IPS-NIHi7 (cell line): ENCODE measurements around the gene NR3C2.
"Not testable (repeated sequence)": the region's sequence is repeated elsewhere in the genome, so short reads cannot be mapped to it uniquely, and the experiment has no call there.

Source experiments
- DNase-seq: peaks from one replicate; pipeline ENCODE4 v3.0.0; 2012; ENCODE audit warnings: mixed read lengths; ENCODE audit errors: extremely low spot score

The NR3C2 gene

DNA sequence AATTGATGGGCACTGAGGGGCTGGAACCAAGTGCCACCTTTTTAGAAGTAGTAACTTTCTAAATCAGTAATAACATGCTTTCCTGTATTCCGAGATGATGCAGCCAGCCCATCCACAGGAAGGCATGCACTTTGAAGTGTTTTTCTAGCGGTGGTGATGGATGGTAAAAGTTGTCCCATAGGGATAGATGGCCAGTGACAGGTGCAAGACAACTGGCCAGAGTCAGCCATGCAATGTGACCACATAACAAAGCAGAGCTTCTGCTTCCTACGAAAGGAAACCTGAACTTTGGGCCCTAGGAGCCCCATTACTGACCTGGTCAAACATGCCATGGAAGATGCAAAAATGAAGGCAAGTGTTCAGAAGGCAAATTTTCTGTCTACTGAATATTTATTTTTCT lies 72.3 kb downstream of the NR3C2 start:
- no peak for DNase-seq

DNA sequence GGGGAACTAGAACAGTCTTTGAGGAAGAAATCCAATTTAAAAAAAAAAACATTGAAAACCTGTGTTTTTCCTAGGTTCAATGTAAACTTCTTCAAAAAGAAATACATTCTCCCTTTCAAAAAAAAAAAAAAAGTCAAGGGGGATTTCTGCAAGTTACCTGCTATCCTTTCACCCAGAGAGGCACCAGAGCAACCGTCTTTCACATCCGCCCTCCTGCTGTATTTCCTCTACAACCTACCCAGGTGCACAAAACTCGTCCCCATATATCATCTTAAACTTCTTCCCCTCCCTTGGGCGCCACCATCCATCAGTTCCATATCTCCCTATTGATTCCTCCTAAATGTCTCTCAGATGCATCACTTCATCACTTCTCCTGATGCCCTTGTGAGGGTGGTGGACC lies 74.5 kb downstream of the NR3C2 start:
- no peak for DNase-seq

GRCh38 chr4:148366251-148366650 lies 76.0 kb downstream of the NR3C2 start:
- no peak for DNase-seq

GRCh38 chr4:148364525-148364924 lies 77.7 kb downstream of the NR3C2 start:
- DNase-seq = no peak

- DNase-seq = no peak
Observed at GRCh38 chr4:148359769-148360168, 82.4 kb downstream of the NR3C2 start.

- no peak for DNase-seq
Observed at GRCh38 chr4:148355442-148356123, 86.6 kb downstream of the NR3C2 start.

- DNase-seq = no peak
Observed at GRCh38 chr4:148354186-148354585, 88.0 kb downstream of the NR3C2 start.

DNA sequence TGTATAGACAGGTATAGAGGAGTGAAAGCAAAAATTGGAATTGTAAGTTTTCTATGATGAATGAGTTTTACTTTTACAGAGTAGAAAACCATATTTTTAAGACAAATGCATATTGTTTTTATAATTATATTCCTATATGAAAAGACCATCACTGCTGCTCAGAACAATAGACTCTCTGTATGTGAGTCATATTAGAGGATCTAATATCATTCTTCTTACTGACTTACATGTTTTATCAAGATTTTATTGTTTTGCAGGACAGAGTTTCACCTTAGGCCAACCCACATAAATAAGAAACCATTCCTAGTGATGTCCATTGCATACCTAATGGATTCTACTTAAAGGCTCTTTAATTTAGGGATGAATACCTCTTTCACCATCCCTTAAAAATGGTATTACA lies 88.6 kb downstream of the NR3C2 start:
- no peak for DNase-seq

DNA sequence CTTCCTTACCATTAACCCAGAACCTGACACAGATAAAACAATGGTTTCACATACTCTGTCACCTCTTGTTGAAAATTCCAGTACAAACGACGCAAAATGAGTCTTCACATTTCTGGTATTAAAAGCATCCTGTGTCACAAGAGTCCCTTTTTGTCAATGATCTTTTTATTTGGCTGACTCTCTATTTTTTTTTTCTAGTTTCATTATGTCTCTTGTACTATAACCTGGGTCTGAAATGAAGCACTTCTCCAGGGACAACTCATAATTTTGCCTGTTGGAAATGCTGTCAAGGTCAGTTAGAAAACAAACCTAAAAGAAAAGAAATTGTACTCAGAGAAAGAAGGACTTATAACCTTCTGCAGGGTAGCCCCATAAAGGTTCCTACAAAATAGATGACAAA lies 93.1 kb downstream of the NR3C2 start:
- DNase-seq = no peak

- DNase-seq = no peak
Observed at GRCh38 chr4:148346657-148347056, 95.6 kb downstream of the NR3C2 start.

DNA sequence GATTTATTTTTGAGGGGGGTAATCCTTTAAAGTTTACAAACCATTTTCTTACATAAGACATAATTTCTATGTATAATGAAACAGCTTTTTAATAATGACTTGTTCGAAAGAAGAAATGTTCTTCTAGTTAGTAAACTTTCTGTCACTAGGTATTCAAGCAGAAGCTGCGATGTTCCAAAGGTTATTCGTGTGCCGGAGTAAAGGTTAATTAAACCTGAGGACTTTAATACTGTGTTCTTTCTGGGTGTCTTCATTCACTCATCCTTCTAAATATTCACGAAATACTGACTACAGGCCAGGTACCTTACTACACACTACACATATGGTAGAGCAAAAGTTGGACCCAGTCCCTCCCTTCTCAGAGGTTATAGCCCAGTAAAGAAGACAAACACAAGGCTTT lies 96.7 kb downstream of the NR3C2 start:
- DNase-seq = no peak

- no peak for DNase-seq
Observed at GRCh38 chr4:148344941-148345340, 97.3 kb downstream of the NR3C2 start.

- DNase-seq = no peak
Observed at GRCh38 chr4:148344352-148344751, 97.9 kb downstream of the NR3C2 start.

DNA sequence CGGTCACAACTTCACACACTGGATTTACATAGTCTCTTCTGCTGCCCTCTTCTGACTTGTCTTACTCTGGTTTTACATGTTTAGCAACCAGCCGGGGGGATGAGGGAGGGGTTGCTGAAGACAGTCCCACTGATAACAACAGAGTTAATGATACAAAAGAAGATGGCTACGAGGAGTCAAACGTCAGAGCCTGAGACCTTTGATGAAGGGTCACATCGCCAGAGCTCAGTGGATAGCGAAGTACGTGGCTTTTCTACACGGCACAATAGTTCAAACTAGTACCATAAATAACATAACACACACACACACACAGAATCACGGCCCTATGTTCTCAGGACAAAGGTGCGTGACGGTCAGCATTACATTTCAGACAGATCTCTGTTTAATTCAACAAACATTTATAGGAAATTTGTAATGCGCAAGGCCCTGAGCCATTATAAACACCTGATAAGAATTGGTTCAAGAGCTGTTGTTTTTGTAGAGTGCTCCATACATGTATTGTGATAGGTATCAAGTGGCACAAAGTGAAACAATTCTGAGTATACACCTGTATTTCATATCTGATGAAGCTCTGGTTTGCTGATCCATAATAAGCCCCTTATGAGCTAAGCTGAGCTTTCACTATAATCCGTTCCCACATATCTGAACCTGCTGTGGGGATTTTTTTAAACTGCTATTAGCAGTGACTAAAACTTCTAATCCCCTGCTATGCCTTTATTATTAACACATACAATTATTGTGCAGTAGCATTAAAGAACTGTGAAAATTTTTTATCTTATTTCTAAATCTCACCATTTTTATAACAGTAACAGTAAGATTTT lies 100.0 kb downstream of the NR3C2 start:
- DNase-seq = no peak

GRCh38 chr4:148335133-148335532 lies 107.1 kb downstream of the NR3C2 start:
- no peak for DNase-seq

DNA sequence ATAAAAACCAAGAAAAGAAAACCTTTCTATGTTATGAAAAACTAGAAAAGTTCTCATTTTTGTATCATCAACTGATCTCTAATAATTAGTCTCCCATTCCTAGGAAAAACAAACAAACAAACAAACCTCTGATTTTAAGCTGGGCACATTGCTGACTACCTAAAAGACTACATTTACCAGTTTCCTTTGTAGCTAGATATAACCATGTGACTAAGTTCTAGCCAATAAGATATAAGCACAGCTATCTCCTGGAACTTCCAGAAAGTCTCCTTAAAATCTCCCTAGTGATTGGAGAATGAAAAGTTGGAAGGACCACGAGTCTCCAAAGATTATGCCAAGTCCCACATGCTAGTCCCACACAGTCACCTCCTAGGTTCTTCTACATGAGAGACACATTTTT lies 108.9 kb downstream of the NR3C2 start:
- no peak for DNase-seq

GRCh38 chr4:148332486-148332885 lies 109.7 kb downstream of the NR3C2 start:
- no peak for DNase-seq

- no peak for DNase-seq
Observed at GRCh38 chr4:148330724-148331123, 111.5 kb downstream of the NR3C2 start.

DNA sequence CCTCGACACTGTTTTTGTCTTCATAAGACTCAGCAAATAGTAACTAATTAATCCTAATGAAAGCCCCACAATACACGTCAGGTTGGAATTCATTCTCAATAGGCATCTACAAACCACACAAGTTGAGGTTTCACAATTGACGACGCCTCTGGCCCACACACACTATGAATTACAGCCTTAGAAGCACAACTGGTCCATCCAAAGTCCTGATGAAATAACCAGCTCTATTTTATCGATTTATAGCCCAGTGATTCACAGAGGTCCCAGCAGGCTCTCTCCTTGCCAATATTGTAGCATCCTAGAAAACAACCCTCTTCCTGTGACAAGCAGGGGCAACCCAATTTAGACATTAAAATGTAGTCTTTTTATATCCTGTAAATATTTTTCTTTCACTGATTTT lies 112.1 kb downstream of the NR3C2 start:
- no peak for DNase-seq

DNA sequence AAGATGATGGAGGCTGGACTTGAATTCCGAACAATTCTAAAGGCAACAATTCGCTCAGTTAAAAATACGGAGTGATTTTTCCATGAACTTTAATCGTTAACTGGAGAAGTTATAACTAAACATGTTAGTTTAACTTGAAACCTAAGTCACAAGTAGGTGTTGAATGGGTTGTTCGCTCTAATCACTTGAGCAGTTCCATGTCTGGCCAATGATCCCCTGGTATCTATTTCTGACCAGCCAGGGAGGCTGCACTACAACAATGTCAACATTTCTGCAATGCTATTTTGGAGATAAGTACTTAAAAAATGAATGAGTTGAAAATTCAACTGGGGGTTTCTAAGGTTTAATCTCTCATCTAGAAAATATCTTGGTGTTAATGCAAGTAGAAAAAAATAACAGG lies 112.5 kb downstream of the NR3C2 start:
- no peak for DNase-seq

DNA sequence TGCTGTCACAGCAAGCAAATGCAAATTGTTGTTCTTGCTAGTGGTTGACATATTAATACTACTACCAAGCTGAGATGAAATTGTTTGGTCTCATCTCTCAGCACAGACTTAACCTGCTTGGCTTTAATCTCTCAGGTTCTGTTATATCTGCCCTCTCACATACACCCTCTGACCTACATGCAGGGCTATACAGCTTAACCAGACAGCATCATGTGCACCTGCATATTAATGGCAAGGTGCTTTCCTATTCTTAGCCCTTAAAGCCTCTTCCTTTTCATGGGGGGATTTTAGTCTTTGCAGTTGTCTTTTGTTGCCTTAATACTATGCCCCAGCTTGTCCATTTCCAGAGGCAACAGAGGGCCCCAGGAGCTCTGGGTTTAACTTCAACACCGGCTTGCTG lies 114.5 kb downstream of the NR3C2 start:
- DNase-seq = no peak

DNA sequence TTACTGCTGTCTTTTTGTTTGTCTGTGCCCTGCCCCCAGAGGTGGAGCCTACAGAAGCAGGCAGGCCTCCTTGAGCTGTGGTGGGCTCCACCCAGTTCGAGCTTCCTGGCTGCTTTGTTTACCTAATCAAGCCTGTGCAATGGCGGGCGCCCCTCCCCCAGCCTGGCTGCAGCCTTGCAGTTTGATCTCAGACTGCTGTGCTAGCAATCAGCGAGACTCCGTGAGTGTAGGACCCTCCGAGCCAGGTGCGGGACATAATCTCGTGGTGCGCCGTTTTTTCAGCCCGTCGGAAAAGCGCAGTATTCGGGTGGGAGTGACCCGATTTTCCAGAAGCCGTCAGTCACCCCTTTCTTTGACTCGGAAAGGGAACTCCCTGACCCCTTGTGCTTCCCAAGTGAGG lies 118.9 kb downstream of the NR3C2 start:
- not testable (repeated sequence) for DNase-seq

DNA sequence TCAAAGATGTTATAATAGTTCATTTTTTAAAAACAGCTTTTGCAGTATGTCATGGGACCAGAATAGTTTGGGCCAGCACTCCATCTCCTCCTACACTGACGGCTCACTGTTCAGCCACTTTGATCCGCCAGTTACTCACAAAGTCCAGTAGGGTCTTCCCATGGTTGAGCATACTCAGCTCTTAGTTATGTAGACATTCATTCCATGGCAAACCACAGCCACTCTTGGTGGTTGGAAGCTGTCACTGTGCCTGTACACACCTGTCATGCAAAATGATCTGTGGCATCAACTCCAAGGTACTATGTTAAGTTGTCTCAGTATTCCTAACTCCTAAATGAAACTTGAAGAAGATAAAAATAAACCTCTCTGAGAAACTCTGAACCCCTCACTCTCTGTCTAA lies 127.2 kb downstream of the NR3C2 start:
- DNase-seq = no peak
